HG03354 (cell line): ENCODE data around the gene PPP4R1.

Experiments used
- ATAC-seq: cut with Tn5 transposase; IDR thresholded peaks from one replicate; pipeline ENCODE4 v1.9.1; 2021; ENCODE audit warnings: mild to moderate bottlenecking; ENCODE audit not compliant: unreplicated experiment, poor library complexity, severe bottlenecking

The PPP4R1 gene

GRCh38 chr18:9521770-9522169, 92.6 kb downstream of the PPP4R1 start:
- ATAC-seq, result no peak

GRCh38 chr18:9520666-9521065, 93.7 kb downstream of the PPP4R1 start:
- ATAC-seq, result no peak

- ATAC-seq, result no peak
Measured at GRCh38 chr18:9519399-9519798, 95.0 kb downstream of the PPP4R1 start.

- no peak for ATAC-seq
Measured at GRCh38 chr18:9517869-9518268, 96.5 kb downstream of the PPP4R1 start.

GRCh38 chr18:9516437-9517064, 97.8 kb downstream of the PPP4R1 start:
- no peak for ATAC-seq

- ATAC-seq, result no peak
Measured at GRCh38 chr18:9513971-9514512, 100.3 kb downstream of the PPP4R1 start.

GRCh38 chr18:9508446-9509025, 105.8 kb downstream of the PPP4R1 start:
- ATAC-seq, result no peak

GRCh38 chr18:9507565-9508088, 106.7 kb downstream of the PPP4R1 start:
- ATAC-seq, result no peak

- no peak for ATAC-seq
Measured at GRCh38 chr18:9506046-9506792, 108.1 kb downstream of the PPP4R1 start.
